Kidney (tissue), 14 donors: Measurements from ENCODE around the gene LILRA2. TPM values are rescaled to one million over a fixed set of nuclear protein-coding genes. Genes with fewer than 3 reads are reported as not detected.
"Not testable (repeated sequence)": the region's sequence is repeated elsewhere in the genome, so short reads cannot be mapped to it uniquely, and the experiment has no call there.

Experiments used
- DNase-seq, 5 donors: peaks; one replicate each; pipeline ENCODE4 v3.0.0-alpha.2; 2013 to 2020
- FAIRE-seq: peaks from 2 replicates; lab custom pipeline; 2012; peaks lifted over from hg19 to GRCh38; lab: Jason Lieb, UNC
- H3K27ac ChIP-seq, 2 donors: one replicate each; pipeline ENCODE4 v1.7.0; 2013; ENCODE audit warnings: low read depth in 2 of 2, low read length in 2 of 2, inconsistent platforms in 1 of 2
- H3K27me3 ChIP-seq: one replicate; pipeline ENCODE4 v1.7.1; 2013; ENCODE audit warnings: low read length, inconsistent platforms; ENCODE audit not compliant: control insufficient read depth, insufficient read depth
- H3K36me3 ChIP-seq, 3 donors: one replicate each; pipeline versions ENCODE4 v1.7.0 to v1.7.1; 2013; ENCODE audit warnings: low read length in 3 of 3, control low read depth in 1 of 3, inconsistent platforms in 1 of 3; ENCODE audit not compliant: insufficient read depth in 3 of 3, control insufficient read depth in 2 of 3
- H3K4me1 ChIP-seq, 3 donors: one replicate each; pipeline versions ENCODE4 v1.7.0 to v1.7.1; 2013; ENCODE audit warnings: low read length in 3 of 3, inconsistent platforms in 1 of 3, low read depth in 1 of 3; ENCODE audit not compliant: control insufficient read depth in 2 of 3, insufficient read depth in 2 of 3
- H3K4me3 ChIP-seq, 3 donors: one replicate each; pipeline versions ENCODE4 v1.7.0 to v1.8.1; 2013; ENCODE audit warnings: low read length in 3 of 3, control low read depth in 1 of 3, inconsistent platforms in 1 of 3
- H3K9ac ChIP-seq, 3 donors: one replicate each; pipeline versions ENCODE4 v1.7.0 to v1.7.1; 2013; ENCODE audit warnings: low read length in 3 of 3, control low read depth in 1 of 3, inconsistent platforms in 1 of 3
- H3K9me3 ChIP-seq, 3 donors: one replicate each; pipeline versions ENCODE4 v1.7.0 to v1.7.1; 2013; ENCODE audit warnings: low read length in 3 of 3, control low read depth in 1 of 3, inconsistent platforms in 1 of 3; ENCODE audit not compliant: control insufficient read depth in 2 of 3, insufficient read depth in 1 of 3
- CTCF ChIP-seq: IDR thresholded peaks from 3 replicates; pipeline ENCODE4 v1.5.1; 2012; ENCODE audit warnings: mild to moderate bottlenecking, moderate library complexity, borderline replicate concordance; ENCODE audit not compliant: insufficient read depth; ENCODE audit errors: extremely low read depth
- intact Hi-C: fragments of 100-400 bp; cut with DNase I; formaldehyde crosslinking; loops from one replicate; pipeline ENCODE4 v1.11.1; 2022
- polyA plus RNA-seq: library from polyadenylated mRNA; stranded (reverse); fragments of 350-450 nt; fragmentation: Illumina TruSeq; extraction: RNeasy Lipid Tissue Mini Kit (QIAGEN cat#74804); gene quantifications from one replicate; pipeline ENCODE4 v1.2.3, GENCODE V29; 2014; ENCODE audit warnings: low read depth, low replicate concordance; ENCODE audit not compliant: insufficient read depth
- total RNA-seq: library from RNA; stranded (reverse); fragmentation: NEBNext Ultra II Directional; extraction: Animal tissue kit (Norgen Biotek cat#: 25700); gene quantifications from one replicate; pipeline ENCODE4 v1.2.1, GENCODE V29; 2021
- donor health status: control.
- donor health status: control.
- donor health status: control.
- donor health status: control.
- donor health status: control.
- donor health status: DM: yes; HTN: yes; CAD: no.
- donor health status: Normal renal cell carcinoma (clear cell type).

LILRA2 gene
- total and polyA plus RNA-seq, 2 donors from 2014 or later, result 2.1 to 4.2 TPM

- H3K9ac ChIP-seq, H3K4me3 ChIP-seq, H3K4me1 ChIP-seq, H3K9me3 ChIP-seq, H3K27me3 ChIP-seq, FAIRE-seq, H3K27ac ChIP-seq, intact Hi-C loops, H3K36me3 ChIP-seq: not testable (repeated sequence)
- DNase-seq, result peak in 1 of 5 donors; percentile 22
Measured at GRCh38 chr19:54624934-54625730, 51.5 kb downstream of the LILRA2 start.

GRCh38 chr19:54626757-54627156, 53.2 kb downstream of the LILRA2 start:
- Histone ChIP-seq H3K9ac (no peak overlapping the region), H3K27ac (no peak overlapping the region), H3K27me3 (no peaks in the 10 kb centered on the region), H3K9me3 (no peaks in the 10 kb centered on the region), H3K36me3 (no peaks in the 10 kb centered on the region), H3K4me1 (no peaks in the 10 kb centered on the region), H3K4me3 (no peak overlapping the region)
- intact Hi-C loops, result no loop called here
- DNase-seq, result peak in 1 of 5 donors; percentile 51
- FAIRE-seq, result no peak
- no peak for TF ChIP-seq CTCF

GRCh38 chr19:54627912-54628311, 54.3 kb downstream of the LILRA2 start:
- H3K27me3 ChIP-seq, H3K9me3 ChIP-seq, H3K4me3 ChIP-seq, H3K9ac ChIP-seq, intact Hi-C loops, H3K36me3 ChIP-seq, FAIRE-seq, H3K4me1 ChIP-seq, H3K27ac ChIP-seq: not testable (repeated sequence)
- DNase-seq, result peak in 2 of 5 donors; percentile 2 to 20

- H3K27ac ChIP-seq, DNase-seq, H3K27me3 ChIP-seq, H3K4me1 ChIP-seq, FAIRE-seq, H3K4me3 ChIP-seq, H3K9ac ChIP-seq, H3K36me3 ChIP-seq, intact Hi-C loops, H3K9me3 ChIP-seq: not testable (repeated sequence)
Measured at GRCh38 chr19:54630262-54630661, 56.7 kb downstream of the LILRA2 start, which contains the start of gene LILRB1. TSS of gene LILRB1 (plus strand) at chr19:54630484. CDS start at chr19:54631074, 590 bp downstream.

- no peaks in the 10 kb centered on the region for H3K9me3 ChIP-seq
- DNase-seq (no peak), FAIRE-seq (no peak)
- no peak for TF ChIP-seq CTCF
- H3K36me3 ChIP-seq, result no peaks in the 10 kb centered on the region
- no peaks in the 10 kb centered on the region for H3K27me3 ChIP-seq
- H3K4me1 ChIP-seq, result no peaks in the 10 kb centered on the region
- no peak overlapping the region for H3K4me3 ChIP-seq
- no peak overlapping the region for H3K27ac ChIP-seq
- intact Hi-C loops, result no loop called here
- no peak overlapping the region for H3K9ac ChIP-seq
Measured at GRCh38 chr19:54630782-54631181, 57.2 kb downstream of the LILRA2 start.

- intact Hi-C loops, H3K9me3 ChIP-seq, H3K27ac ChIP-seq, FAIRE-seq, H3K27me3 ChIP-seq, H3K9ac ChIP-seq, H3K4me3 ChIP-seq, H3K4me1 ChIP-seq, H3K36me3 ChIP-seq: not testable (repeated sequence)
- peak in 1 of 5 donors; percentile 50 for DNase-seq
Measured at GRCh38 chr19:54631489-54632337, 58.1 kb downstream of the LILRA2 start.
